Testis (tissue), 3 donors: Measurements from ENCODE around the gene MSLN. TPM values are rescaled to one million over a fixed set of nuclear protein-coding genes. Genes with fewer than 3 reads are reported as not detected.
"Not testable (repeated sequence)": the region's sequence is repeated elsewhere in the genome, so short reads cannot be mapped to it uniquely, and the experiment has no call there.

Experiments
- DNase-seq: peaks from one replicate; pipeline ENCODE4 v3.0.0-alpha.2; 2019
- H3K27ac ChIP-seq, 2 donors: fragments of 200-600 bp; sonication (generic); one replicate each; pipeline ENCODE4 v1.5.1; 2019
- H3K27me3 ChIP-seq: fragments of 200-600 bp; sonication (generic); one replicate; pipeline ENCODE4 v1.5.1; 2019
- H3K36me3 ChIP-seq: fragments of 200-600 bp; sonication (generic); one replicate; pipeline ENCODE4 v1.5.1; 2017; ENCODE audit warnings: low read depth; ENCODE audit errors: missing control alignments
- H3K4me1 ChIP-seq: fragments of 200-600 bp; sonication (generic); one replicate; pipeline ENCODE4 v1.5.1; 2019
- H3K4me3 ChIP-seq, 2 donors: fragments of 200-600 bp; sonication (generic); one replicate each; pipeline ENCODE4 v1.5.1; 2017 to 2019
- H3K9me3 ChIP-seq: fragments of 200-600 bp; sonication (generic); one replicate; pipeline ENCODE4 v1.5.1; 2017
- CTCF ChIP-seq, 3 experiments: fragments of 450-650 bp in 2 of 3; fragments of 200-600 bp in 1 of 3; sonication (generic) in 1 of 3; IDR thresholded peaks; one replicate each; pipeline ENCODE4 v1.5.1; 2016 to 2019; ENCODE audit warnings: antibody characterized with exemption in 3 of 3, mild to moderate bottlenecking in 2 of 3, moderate library complexity in 1 of 3
- POLR2A ChIP-seq: fragments of 450-650 bp; IDR thresholded peaks from one replicate; pipeline ENCODE4 v1.6.1; 2017; ENCODE audit warnings: antibody characterized with exemption, mild to moderate bottlenecking, moderate library complexity
- WGBS, 2 donors: methylation state at CpG; one replicate each; pipeline ENCODE4 v1.1.5; 2018; 5-methylcytosine and 5-hydroxymethylcytosine counted together
- intact Hi-C: fragments of 100-400 bp; cut with DNase I; formaldehyde crosslinking; loops from one replicate; pipeline ENCODE4 v1.15.1; 2023; ENCODE audit warnings: low total_unique reads
- polyA plus RNA-seq: library from polyadenylated mRNA; stranded (reverse); fragments of 350-450 nt; fragmentation: Illumina TruSeq; extraction: RNeasy Lipid Tissue Mini Kit (QIAGEN cat#74804); gene quantifications from one replicate; pipeline ENCODE4 v1.2.3, GENCODE V29; 2014; ENCODE audit warnings: low read depth, low replicate concordance; ENCODE audit not compliant: insufficient read depth
- total RNA-seq, 2 donors: library from RNA; depleted of rRNA; stranded (reverse); fragments of >200 nt; gene quantifications; one replicate each; pipeline ENCODE4 v1.2.3, GENCODE V29; 2016

Gene MSLN
- total and polyA plus RNA-seq, 3 donors from 2014 or later, result 1.5 to 18.5 (median 2.8) TPM

DNA sequence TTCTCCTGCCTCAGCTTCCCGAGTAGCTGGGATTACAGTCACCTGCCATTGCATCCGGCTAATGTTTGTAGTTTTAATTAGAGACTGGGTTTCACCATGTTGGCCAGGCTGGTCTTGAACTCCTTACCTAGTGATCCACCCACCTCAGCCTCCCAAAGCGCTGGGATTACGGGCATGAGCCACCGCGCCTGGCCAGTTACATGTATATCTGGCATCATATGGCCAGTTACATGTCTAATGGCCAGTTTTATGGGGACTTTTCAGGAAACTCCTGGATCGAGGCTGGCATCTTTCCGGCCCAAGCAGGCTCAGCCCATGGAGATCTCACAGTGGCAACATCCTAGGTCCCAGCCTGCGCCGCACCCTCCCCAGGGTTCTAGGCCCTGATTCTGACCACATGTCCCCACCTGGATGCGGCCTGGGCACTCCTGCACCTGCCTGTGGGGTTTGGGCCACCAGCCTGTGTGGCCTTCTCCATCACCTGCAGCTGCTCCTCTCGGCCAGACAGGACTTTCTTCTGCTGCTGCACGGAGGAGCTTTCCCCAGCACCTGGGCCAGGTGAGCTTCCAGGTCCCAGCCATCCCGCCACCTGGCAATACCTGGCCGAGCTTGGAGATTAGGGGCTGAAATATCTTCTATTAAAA is 18.4 kb upstream of the MSLN start:
- no peaks in the 10 kb centered on the region for H3K27me3 ChIP-seq
- peaks cover 14% of the 10 kb centered on the region for H3K4me1 ChIP-seq
- TF ChIP-seq POLR2A, result no peak
- TF ChIP-seq CTCF (IDR thresholded peaks at IDR 0.05), result no peak
- H3K9me3 ChIP-seq, result no peaks in the 10 kb centered on the region
- no peak overlapping the region for H3K4me3 ChIP-seq
- WGBS, 2 donors, result 67 to 84% methylated on average over 10 to 15 of the region's 15 CpGs
- H3K36me3 ChIP-seq, result no peaks in the 10 kb centered on the region
- DNase-seq, result no peak
- intact Hi-C loops, result loop anchor here (2.0 kb wide), 1 partner anchor 59 kb away; no protein-coding TSS in a partner anchor
- H3K27ac ChIP-seq, result no peak overlapping the region

- H3K27me3 ChIP-seq, H3K36me3 ChIP-seq, intact Hi-C loops, H3K4me3 ChIP-seq, H3K27ac ChIP-seq, H3K9me3 ChIP-seq, DNase-seq: not testable (repeated sequence)
- H3K4me1 ChIP-seq, result peaks cover 14% of the 10 kb centered on the region
- WGBS, 2 donors, result 80 to 83% methylated on average over 14 of the region's 14 CpGs
These were observed 17.6 kb upstream of the MSLN start for GRCh38 chr16:742894-743293.

DNA sequence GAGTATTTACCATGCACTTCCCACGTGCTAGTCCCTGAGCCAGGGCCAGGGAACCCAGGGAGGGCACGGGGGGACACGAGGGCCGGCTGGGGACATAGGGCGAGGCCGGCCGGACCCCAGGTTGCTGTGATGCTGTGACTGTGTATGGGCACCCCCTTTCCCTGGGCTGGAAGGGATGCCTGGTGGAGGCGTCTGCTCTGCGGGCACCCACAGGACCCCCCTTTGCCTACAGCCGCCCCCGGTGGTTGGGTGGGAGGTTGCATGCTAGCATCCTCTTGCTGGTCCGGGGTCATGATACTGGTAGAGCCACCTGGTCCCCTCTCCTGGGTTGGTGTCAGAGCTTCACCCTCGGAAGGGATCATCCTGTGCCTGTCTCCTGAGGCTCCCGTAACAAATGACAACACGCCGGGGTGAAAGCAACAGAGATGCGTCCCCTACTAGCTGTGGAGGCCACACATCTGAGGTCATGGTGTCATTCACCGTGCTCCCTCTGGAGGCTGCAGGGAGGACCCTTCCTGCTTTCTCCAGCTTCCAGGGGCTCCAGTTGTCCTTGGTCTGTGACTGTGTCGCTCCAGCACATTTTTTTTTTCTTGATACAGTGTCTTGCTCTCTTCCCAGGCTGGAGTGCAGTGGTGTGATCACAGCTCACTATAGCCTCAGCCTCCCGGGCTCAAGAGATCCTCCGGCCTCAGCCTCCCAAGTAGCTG is 16.6 kb upstream of the MSLN start:
- Histone ChIP-seq H3K9me3 (no peaks in the 10 kb centered on the region), H3K27me3 (no peaks in the 10 kb centered on the region), H3K4me3 (no peak overlapping the region), H3K36me3 (no peaks in the 10 kb centered on the region), H3K4me1 (peaks cover 14% of the 10 kb centered on the region), H3K27ac (no peak overlapping the region)
- DNase-seq, result no peak
- 83 to 84% methylated on average over 3 to 21 of the region's 21 CpGs for WGBS, 2 donors
- TF ChIP-seq POLR2A, result no peak
- peak in 1 of 3 experiments; percentile 6 for TF ChIP-seq CTCF (IDR thresholded peaks at IDR 0.05)
- intact Hi-C loops, result no loop called here

DNA sequence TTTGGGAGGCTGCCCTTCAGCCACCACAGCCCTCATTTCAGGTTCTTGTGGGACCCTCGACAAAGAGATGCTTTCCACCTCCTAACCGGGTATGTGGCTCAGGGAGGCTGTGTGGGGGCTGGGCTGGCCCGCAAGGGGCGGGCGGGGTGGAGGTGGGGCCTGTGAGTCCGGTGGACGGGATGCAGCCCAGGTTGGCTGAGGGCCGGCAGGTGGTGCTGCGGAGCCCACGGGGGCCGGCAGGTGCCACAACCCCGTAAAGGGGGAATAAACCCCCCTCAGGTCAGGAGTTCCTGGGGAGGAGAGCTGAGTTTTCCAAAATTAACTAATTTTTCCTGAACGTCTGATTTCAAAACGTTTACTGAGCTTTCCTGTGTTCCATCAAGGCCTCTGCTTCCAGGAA is 14.8 kb upstream of the MSLN start:
- 28 to 31% methylated on average over 4 to 14 of the region's 14 CpGs for WGBS, 2 donors
- TF ChIP-seq POLR2A (no peak), CTCF (IDR thresholded peaks at IDR 0.05) (no peak)
- DNase-seq, result no peak

GRCh38 chr16:746637-747036 is 13.9 kb upstream of the MSLN start:
- intact Hi-C loops, result no loop called here
- DNase-seq, result no peak
- H3K9me3 ChIP-seq, result no peaks in the 10 kb centered on the region
- TF ChIP-seq POLR2A (no peak), CTCF (IDR thresholded peaks at IDR 0.05) (no peak)
- no peaks in the 10 kb centered on the region for H3K36me3 ChIP-seq
- H3K27me3 ChIP-seq, result no peaks in the 10 kb centered on the region
- no peaks in the 10 kb centered on the region for H3K4me1 ChIP-seq
- 74 to 78% methylated on average over 3 to 13 of the region's 13 CpGs for WGBS, 2 donors
- H3K4me3 ChIP-seq, result no peak overlapping the region
- no peak overlapping the region for H3K27ac ChIP-seq

More for the DNA sequence above, 14.8 kb upstream of the MSLN start:
- Histone ChIP-seq H3K4me1 (peaks cover 5% of the 10 kb centered on the region), H3K9me3 (no peaks in the 10 kb centered on the region), H3K36me3 (no peaks in the 10 kb centered on the region), H3K27me3 (no peaks in the 10 kb centered on the region), H3K27ac (no peak overlapping the region), H3K4me3 (no peak overlapping the region)
- intact Hi-C loops, result no loop called here
